ENCODE data around the gene PIK3R3.

Gene PIK3R3

DNA sequence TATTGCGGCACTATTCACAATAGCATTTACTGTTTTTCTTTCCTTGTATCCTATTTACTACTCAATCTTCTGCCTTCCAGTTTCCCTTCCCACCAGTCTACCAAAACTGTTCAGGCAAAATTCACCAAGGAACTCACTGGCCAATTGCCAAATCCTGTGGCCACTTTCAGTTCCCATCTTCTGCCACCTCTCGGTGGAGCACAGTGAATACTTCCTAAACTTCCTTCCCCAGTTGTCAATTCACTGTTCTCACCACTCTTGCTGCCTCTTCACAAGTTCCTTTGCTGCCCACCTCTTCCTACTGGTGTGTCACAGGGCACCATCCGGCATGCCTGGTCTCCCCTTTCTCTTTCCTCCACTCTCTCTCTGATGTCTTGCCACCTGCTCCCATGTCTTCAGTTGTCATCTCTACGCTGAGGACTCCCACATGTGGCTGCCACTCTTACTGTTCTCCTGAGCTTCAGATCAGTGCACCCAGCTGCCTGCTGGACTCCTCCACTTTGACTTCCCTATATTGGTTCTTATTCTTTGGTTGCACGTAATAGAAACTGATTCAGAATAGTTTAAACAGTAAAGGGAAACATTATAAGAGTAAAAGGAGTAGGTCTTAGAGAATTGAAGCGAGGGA lies 114.4 kb downstream of the PIK3R3 start:
- Mint-ChIP-seq H3K4me1 (no peaks in the 10 kb centered on the region), H3K9me3 (peaks cover 3% of the 10 kb centered on the region), H3K36me3 (ENCODE audit: low read depth) (peaks cover 18% of the 10 kb centered on the region), H3K27ac (no peak overlapping the region), H3K27me3 (ENCODE audit: low read depth) (no peaks in the 10 kb centered on the region), H3K4me3 (no peak overlapping the region)
- TF ChIP-seq, protein P1, sequence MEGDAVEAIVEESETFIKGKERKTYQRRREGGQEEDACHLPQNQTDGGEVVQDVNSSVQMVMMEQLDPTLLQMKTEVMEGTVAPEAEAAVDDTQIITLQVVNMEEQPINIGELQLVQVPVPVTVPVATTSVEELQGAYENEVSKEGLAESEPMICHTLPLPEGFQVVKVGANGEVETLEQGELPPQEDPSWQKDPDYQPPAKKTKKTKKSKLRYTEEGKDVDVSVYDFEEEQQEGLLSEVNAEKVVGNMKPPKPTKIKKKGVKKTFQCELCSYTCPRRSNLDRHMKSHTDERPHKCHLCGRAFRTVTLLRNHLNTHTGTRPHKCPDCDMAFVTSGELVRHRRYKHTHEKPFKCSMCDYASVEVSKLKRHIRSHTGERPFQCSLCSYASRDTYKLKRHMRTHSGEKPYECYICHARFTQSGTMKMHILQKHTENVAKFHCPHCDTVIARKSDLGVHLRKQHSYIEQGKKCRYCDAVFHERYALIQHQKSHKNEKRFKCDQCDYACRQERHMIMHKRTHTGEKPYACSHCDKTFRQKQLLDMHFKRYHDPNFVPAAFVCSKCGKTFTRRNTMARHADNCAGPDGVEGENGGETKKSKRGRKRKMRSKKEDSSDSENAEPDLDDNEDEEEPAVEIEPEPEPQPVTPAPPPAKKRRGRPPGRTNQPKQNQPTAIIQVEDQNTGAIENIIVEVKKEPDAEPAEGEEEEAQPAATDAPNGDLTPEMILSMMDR (IDR thresholded peaks at IDR 0.05; ENCODE audit: unreplicated experiment in 3 of 3) = no peak

DNA sequence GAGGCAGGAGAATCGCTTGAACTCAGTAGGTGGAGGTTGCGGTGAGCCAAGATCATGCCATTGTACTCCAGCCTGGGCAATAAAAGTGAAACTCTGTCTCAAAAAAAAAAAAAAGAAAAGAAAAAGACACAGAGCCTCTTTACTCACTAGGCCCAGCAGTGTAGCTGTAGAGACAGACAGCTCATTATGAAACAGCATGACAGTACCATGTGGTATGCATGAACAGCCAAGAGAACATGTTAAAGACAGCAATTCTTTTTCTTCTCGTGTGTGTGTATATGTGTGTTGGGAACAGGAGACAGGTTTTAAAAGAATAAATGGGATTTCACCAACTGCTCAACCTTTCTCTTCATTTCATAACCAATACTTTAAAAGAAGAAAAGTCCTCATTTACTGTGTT lies 118.8 kb downstream of the PIK3R3 start:
- no peaks in the 10 kb centered on the region for H3K27me3 Mint-ChIP-seq (ENCODE audit: low read depth)
- peaks cover 49% of the 10 kb centered on the region for H3K36me3 Mint-ChIP-seq (ENCODE audit: low read depth)
- peaks cover 3% of the 10 kb centered on the region for H3K9me3 Mint-ChIP-seq
- TF ChIP-seq, protein P1 (IDR thresholded peaks at IDR 0.05; ENCODE audit: unreplicated experiment in 3 of 3) = no peak
- H3K27ac Mint-ChIP-seq = no peak overlapping the region
- no peaks in the 10 kb centered on the region for H3K4me1 Mint-ChIP-seq
- H3K4me3 Mint-ChIP-seq = no peak overlapping the region

DNA sequence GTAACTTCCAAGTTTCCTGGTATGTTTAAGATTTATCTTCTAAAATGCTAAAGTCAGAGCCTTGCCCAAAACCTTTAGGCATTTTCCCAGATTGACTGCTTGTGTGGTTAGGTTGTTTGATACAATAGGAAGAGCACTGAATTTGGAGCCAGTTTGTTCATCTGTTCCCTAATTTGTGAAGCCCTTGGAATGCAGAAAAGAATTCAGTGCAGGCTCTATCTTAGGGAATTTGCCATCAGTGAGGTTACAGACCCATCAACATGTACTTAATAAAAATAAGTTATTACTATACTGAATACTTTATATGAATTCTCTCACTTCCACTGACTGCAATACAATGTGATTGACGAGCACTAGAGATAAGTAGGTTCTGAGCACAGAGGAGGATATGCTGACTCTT lies 120.2 kb downstream of the PIK3R3 start:
- H3K4me3 Mint-ChIP-seq = no peak overlapping the region
- H3K27ac Mint-ChIP-seq = no peak overlapping the region
- TF ChIP-seq, protein P1 (IDR thresholded peaks at IDR 0.05; ENCODE audit: unreplicated experiment in 3 of 3) = no peak
- H3K36me3 Mint-ChIP-seq (ENCODE audit: low read depth) = peaks cover 61% of the 10 kb centered on the region
- H3K9me3 Mint-ChIP-seq = peaks cover 3% of the 10 kb centered on the region
- H3K4me1 Mint-ChIP-seq = no peaks in the 10 kb centered on the region
- H3K27me3 Mint-ChIP-seq (ENCODE audit: low read depth) = no peaks in the 10 kb centered on the region

DNA sequence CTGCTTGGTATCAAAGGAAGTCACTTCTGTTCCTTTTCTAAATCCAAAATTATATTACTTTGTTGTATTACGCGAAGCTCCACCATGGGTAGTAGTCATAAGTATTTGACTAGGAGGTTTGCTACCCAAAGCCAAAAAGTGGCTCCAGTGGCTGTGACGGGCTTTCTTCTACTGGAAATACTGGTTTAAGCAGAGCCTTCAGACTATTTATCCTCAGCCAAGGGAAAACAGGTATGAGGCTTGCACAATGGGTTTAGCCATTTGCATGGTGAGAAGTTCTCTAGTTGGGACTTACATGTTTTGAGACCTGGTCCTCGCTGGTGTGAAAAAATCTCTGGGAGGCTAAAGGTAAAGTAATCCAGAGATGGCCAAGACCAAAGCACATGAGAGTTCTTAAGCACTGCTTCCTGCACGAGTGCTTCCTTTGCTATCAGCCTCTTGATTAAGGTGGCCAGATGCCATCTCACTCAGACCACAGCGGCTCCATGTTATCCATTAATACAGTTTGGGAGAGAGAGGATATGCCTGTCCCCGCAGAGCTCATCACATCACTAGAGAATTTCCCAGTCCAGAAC lies 121.2 kb downstream of the PIK3R3 start:
- TF ChIP-seq, protein P1 (IDR thresholded peaks at IDR 0.05; ENCODE audit: unreplicated experiment in 3 of 3) = no peak
- Mint-ChIP-seq H3K36me3 (ENCODE audit: low read depth) (peaks cover 70% of the 10 kb centered on the region), H3K4me1 (no peaks in the 10 kb centered on the region), H3K27me3 (ENCODE audit: low read depth) (no peaks in the 10 kb centered on the region), H3K27ac (no peak overlapping the region), H3K9me3 (peaks cover 3% of the 10 kb centered on the region), H3K4me3 (no peak overlapping the region)

DNA sequence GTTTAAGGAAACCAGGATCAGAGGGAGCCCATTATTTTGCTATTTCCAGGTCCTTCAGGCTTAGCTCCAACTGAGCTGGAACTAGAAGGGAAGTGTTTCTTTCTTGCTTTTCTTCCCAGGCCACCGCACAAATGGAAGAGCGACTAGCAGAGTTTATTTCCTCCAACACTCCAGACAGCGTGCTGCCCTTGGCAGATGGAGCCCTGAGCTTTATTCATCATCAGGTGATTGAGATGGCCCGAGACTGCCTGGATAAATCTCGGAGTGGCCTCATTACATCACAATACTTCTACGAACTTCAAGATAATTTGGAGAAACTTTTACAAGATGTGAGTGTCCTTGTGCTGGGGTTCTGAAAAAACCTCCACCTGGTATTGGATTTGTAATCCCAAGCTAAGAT lies 121.8 kb downstream of the PIK3R3 start:
- Mint-ChIP-seq H3K4me1 (no peaks in the 10 kb centered on the region), H3K27me3 (ENCODE audit: low read depth) (no peaks in the 10 kb centered on the region), H3K27ac (no peak overlapping the region), H3K4me3 (no peak overlapping the region), H3K36me3 (ENCODE audit: low read depth) (peaks cover 73% of the 10 kb centered on the region), H3K9me3 (peaks cover 3% of the 10 kb centered on the region)
- TF ChIP-seq, protein P1 (IDR thresholded peaks at IDR 0.05; ENCODE audit: unreplicated experiment in 3 of 3) = no peak

DNA sequence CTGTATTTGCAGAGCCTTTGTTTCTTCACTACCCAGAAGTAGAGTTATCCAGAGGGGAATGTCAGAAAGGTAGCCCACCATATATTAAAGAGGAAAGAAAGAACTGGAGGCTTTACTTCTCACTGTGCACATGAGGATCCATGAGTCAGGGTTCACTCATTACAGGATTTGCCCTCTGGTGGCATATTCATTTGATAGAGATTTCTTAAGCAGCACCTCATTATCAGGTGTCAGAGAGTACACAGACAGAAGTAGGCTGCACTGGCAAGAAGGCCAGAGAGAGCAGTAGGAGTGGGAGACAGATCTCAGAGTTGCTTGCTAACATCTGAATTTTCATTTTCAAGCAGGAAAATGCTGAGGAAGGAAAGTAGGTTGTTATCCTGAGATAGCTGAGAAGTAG lies 123.8 kb downstream of the PIK3R3 start:
- no peaks in the 10 kb centered on the region for H3K9me3 Mint-ChIP-seq
- H3K27me3 Mint-ChIP-seq (ENCODE audit: low read depth) = no peaks in the 10 kb centered on the region
- no peak overlapping the region for H3K27ac Mint-ChIP-seq
- TF ChIP-seq, protein P1 (IDR thresholded peaks at IDR 0.05; ENCODE audit: unreplicated experiment in 3 of 3) = no peak
- H3K36me3 Mint-ChIP-seq (ENCODE audit: low read depth) = peaks cover 67% of the 10 kb centered on the region
- H3K4me3 Mint-ChIP-seq = no peak overlapping the region
- no peaks in the 10 kb centered on the region for H3K4me1 Mint-ChIP-seq

All from nephron (organoid).